Fibroblast of lung (primary cell): ENCODE results near the gene C11orf71. TPM values are rescaled to one million over a fixed set of nuclear protein-coding genes. Genes with fewer than 3 reads are reported as not detected.

Source experiments
- DNase-seq, 2 donors: peaks; one replicate each; pipeline versions ENCODE4 v3.0.0 to v3.0.0-alpha.2; 2010; ENCODE audit warnings: low read depth in 2 of 2
- H2AFZ ChIP-seq: 2 replicates; pipeline ENCODE4 v1.5.1; 2012; ENCODE audit warnings: low read length, control low read depth, inconsistent platforms
- H3K27ac ChIP-seq: 2 replicates; pipeline ENCODE4 v1.5.1; 2011; ENCODE audit warnings: low read length, control low read depth; ENCODE audit not compliant: insufficient read depth
- H3K27me3 ChIP-seq: 2 replicates; pipeline ENCODE4 v1.5.1; 2011; ENCODE audit warnings: mild to moderate bottlenecking, low read length; ENCODE audit not compliant: control insufficient read depth, insufficient read depth
- H3K36me3 ChIP-seq: 2 replicates; pipeline ENCODE4 v1.5.1; 2011; ENCODE audit warnings: low read length; ENCODE audit not compliant: control insufficient read depth, insufficient read depth
- H3K4me1 ChIP-seq: 2 replicates; pipeline ENCODE4 v1.5.1; 2011; ENCODE audit warnings: low read length; ENCODE audit not compliant: control insufficient read depth, insufficient read depth; ENCODE audit errors: extremely low read depth
- H3K4me2 ChIP-seq: 2 replicates; pipeline ENCODE4 v1.5.1; 2011; ENCODE audit warnings: low read length, control low read depth; ENCODE audit not compliant: insufficient read depth; ENCODE audit errors: extremely low read depth
- H3K4me3 ChIP-seq, 4 experiments: fragments of 200-600 bp in 1 of 4; sonication (generic) in 1 of 4; replicated peaks in 1 of 4; 2 replicates each; pipeline ENCODE4 v1.5.1; 2011 to 2016; ENCODE audit warnings: low read length in 4 of 4, low read depth in 3 of 4, mild to moderate bottlenecking in 3 of 4, control low read depth in 2 of 4, inconsistent platforms in 1 of 4, mixed read lengths in 1 of 4; ENCODE audit not compliant: insufficient read depth in 1 of 4; ENCODE audit errors: control extremely low read depth in 1 of 4
- H3K79me2 ChIP-seq: 2 replicates; pipeline ENCODE4 v1.5.1; 2012; ENCODE audit warnings: mild to moderate bottlenecking, low read length, inconsistent platforms; ENCODE audit not compliant: control insufficient read depth, insufficient read depth
- H3K9ac ChIP-seq: 2 replicates; pipeline ENCODE4 v1.5.1; 2011; ENCODE audit warnings: mild to moderate bottlenecking, low read length, control low read depth; ENCODE audit not compliant: insufficient read depth
- H3K9me3 ChIP-seq: 2 replicates; pipeline ENCODE4 v1.5.1; 2012; ENCODE audit warnings: low read depth, low read length; ENCODE audit not compliant: control insufficient read depth, insufficient read depth
- H4K20me1 ChIP-seq: 2 replicates; pipeline ENCODE4 v1.5.1; 2011; ENCODE audit warnings: low read length; ENCODE audit not compliant: control insufficient read depth, insufficient read depth; ENCODE audit errors: extremely low read depth
- EZH2 ChIP-seq: IDR thresholded peaks from 2 replicates; pipeline ENCODE4 v1.5.1; 2012; ENCODE audit warnings: low read length, control low read depth, mild to moderate bottlenecking; ENCODE audit errors: missing control alignments
- polyA plus RNA-seq, 2 donors: library from polyadenylated mRNA; depleted of rRNA in 1 of 2; stranded (reverse) in 1 of 2; unstranded in 1 of 2; fragments of >200 nt; gene quantifications; 2 replicates each; pipeline ENCODE4 v1.2.1, GENCODE V29; 2011 to 2012; ENCODE audit warnings: missing spikeins in 1 of 2
- total RNA-seq: library from RNA; depleted of rRNA; stranded (reverse); fragments of >200 nt; gene quantifications from 2 replicates; pipeline ENCODE4 v1.2.1, GENCODE V29; 2014
- TF ChIP-seq, protein P1 (sequence below), 2 donors: IDR thresholded peaks in 1 of 2; conservative IDR thresholded peaks in 1 of 2; 1 replicate in 1 of 2; 2 replicates in 1 of 2; pipeline ENCODE4 v1.5.1; 2011 to 2012; ENCODE audit warnings: low read length in 2 of 2, control low read depth in 1 of 2, inconsistent platforms in 1 of 2, low read depth in 1 of 2, mild to moderate bottlenecking in 1 of 2

Gene C11orf71
- total and polyA plus RNA-seq, 2 donors (not counting 1 experiment from before 2014, with no cell fraction given), result 4.0 to 9.6 TPM

DNA sequence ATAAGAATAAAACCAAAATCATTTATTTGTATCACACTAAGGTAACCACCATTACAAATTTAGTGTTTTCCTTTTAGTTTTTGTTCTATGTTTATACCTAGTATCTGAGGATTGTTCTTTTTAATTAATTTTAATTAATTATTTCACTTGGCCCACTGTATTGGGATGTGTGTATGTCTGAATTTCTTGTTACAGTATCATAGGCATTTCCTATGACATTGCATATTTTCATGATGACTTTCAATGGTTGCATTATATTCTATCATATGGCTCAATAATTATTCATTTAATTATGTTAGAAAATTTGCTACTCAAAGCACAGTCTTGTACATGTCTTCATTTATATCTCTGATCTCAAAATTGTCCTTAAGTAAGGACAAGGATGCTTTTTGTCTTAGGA, 41.0 kb downstream of the C11orf71 start:
- H3K9ac ChIP-seq, result no peak overlapping the region
- no peaks in the 10 kb centered on the region for H3K79me2 ChIP-seq
- no peaks in the 10 kb centered on the region for H4K20me1 ChIP-seq
- H3K27ac ChIP-seq, result peak overlapping the region; percentile 71
- H3K27me3 ChIP-seq, result no peaks in the 10 kb centered on the region
- no peaks in the 10 kb centered on the region for H3K9me3 ChIP-seq
- TF ChIP-seq EZH2, result no peak
- TF ChIP-seq, protein P1, sequence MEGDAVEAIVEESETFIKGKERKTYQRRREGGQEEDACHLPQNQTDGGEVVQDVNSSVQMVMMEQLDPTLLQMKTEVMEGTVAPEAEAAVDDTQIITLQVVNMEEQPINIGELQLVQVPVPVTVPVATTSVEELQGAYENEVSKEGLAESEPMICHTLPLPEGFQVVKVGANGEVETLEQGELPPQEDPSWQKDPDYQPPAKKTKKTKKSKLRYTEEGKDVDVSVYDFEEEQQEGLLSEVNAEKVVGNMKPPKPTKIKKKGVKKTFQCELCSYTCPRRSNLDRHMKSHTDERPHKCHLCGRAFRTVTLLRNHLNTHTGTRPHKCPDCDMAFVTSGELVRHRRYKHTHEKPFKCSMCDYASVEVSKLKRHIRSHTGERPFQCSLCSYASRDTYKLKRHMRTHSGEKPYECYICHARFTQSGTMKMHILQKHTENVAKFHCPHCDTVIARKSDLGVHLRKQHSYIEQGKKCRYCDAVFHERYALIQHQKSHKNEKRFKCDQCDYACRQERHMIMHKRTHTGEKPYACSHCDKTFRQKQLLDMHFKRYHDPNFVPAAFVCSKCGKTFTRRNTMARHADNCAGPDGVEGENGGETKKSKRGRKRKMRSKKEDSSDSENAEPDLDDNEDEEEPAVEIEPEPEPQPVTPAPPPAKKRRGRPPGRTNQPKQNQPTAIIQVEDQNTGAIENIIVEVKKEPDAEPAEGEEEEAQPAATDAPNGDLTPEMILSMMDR (conservative IDR thresholded peaks at IDR 0.05 in 1 of 2, IDR thresholded peaks at IDR 0.05 in 1 of 2; ENCODE audit: low read depth in 1 of 2, low read length in 2 of 2), result no peak
- DNase-seq, result peak; percentile 25 to 50
- peak overlapping the region; percentile 32 for H3K4me2 ChIP-seq
- H3K36me3 ChIP-seq, result no peaks in the 10 kb centered on the region
- H3K4me3 ChIP-seq, result no peak overlapping the region
- peak overlapping the region; percentile 47 for H2AFZ ChIP-seq
- peaks cover 8% of the 10 kb centered on the region for H3K4me1 ChIP-seq

GRCh38 chr11:114358716-114359115, 41.6 kb downstream of the C11orf71 start:
- Histone ChIP-seq H4K20me1 (no peaks in the 10 kb centered on the region), H3K9ac (no peak overlapping the region), H2AFZ (peak overlapping the region; percentile 88), H3K27me3 (no peaks in the 10 kb centered on the region), H3K4me1 (peaks cover 13% of the 10 kb centered on the region), H3K27ac (peak overlapping the region; percentile 71), H3K4me3 (no peak overlapping the region), H3K36me3 (no peaks in the 10 kb centered on the region), H3K9me3 (no peaks in the 10 kb centered on the region), H3K79me2 (no peaks in the 10 kb centered on the region), H3K4me2 (no peak overlapping the region)
- DNase-seq, result peak in 1 of 2 donors; percentile 32
- TF ChIP-seq, protein P1 (conservative IDR thresholded peaks at IDR 0.05 in 1 of 2, IDR thresholded peaks at IDR 0.05 in 1 of 2; ENCODE audit: low read depth in 1 of 2, low read length in 2 of 2), result no peak
- TF ChIP-seq EZH2, result no peak

GRCh38 chr11:114354076-114354475, 46.2 kb downstream of the C11orf71 start:
- no peaks in the 10 kb centered on the region for H3K79me2 ChIP-seq
- no peak overlapping the region for H3K4me2 ChIP-seq
- no peak overlapping the region for H2AFZ ChIP-seq
- no peaks in the 10 kb centered on the region for H4K20me1 ChIP-seq
- no peak overlapping the region for H3K4me3 ChIP-seq
- H3K27ac ChIP-seq, result no peak overlapping the region
- H3K4me1 ChIP-seq, result peaks cover 9% of the 10 kb centered on the region
- no peaks in the 10 kb centered on the region for H3K27me3 ChIP-seq
- peak; percentile 84 to 97 for DNase-seq
- no peak overlapping the region for H3K9ac ChIP-seq
- TF ChIP-seq EZH2, result no peak
- TF ChIP-seq, protein P1 (conservative IDR thresholded peaks at IDR 0.05 in 1 of 2, IDR thresholded peaks at IDR 0.05 in 1 of 2; ENCODE audit: low read depth in 1 of 2, low read length in 2 of 2), result no peak
- no peaks in the 10 kb centered on the region for H3K9me3 ChIP-seq
- no peaks in the 10 kb centered on the region for H3K36me3 ChIP-seq
